Panc1 (cell line): ENCODE measurements around the gene GLRX. TPM values are rescaled to one million over a fixed set of nuclear protein-coding genes. Genes with fewer than 3 reads are reported as not detected.

Experiments used
- ATAC-seq: fragments of 200-7000 bp; cut with Tn5 transposase; 2 replicates; pipeline ENCODE4 v1.9.1; 2020; ENCODE audit warnings: mild to moderate bottlenecking, moderate library complexity
- BruUV-seq: library from RNA; stranded (reverse); fragments of 400-500 nt; replicated peaks from 2 replicates; lab custom pipeline; 2021; lab: Mats Ljungman, UMichigan
- CTCF ChIA-PET: fragments of 300-600 bp; sonication (Branson Sonifier 250); formaldehyde crosslinking; loops from one replicate; lab custom pipeline; 2022; ENCODE audit warnings: antibody characterized with exemption; lab: Charles Lee
- POLR2A ChIA-PET: fragments of 300-600 bp; sonication (Branson Sonifier 250); formaldehyde crosslinking; loops from one replicate; lab custom pipeline; 2022; ENCODE audit warnings: antibody characterized with exemption; lab: Charles Lee
- DNase-seq: peaks from one replicate; pipeline ENCODE4 v3.0.0-alpha.2; 2010; ENCODE audit warnings: low read depth, low spot score
- H3K27ac ChIP-seq: 2 replicates; pipeline ENCODE4 v1.5.1; 2011; ENCODE audit warnings: mild to moderate bottlenecking, low read length, inconsistent platforms
- H3K27me3 ChIP-seq: fragments of 200-500 bp; sonication (Bioruptor generic); 2 replicates; pipeline ENCODE4 v1.6.0; 2014; ENCODE audit warnings: low read length, inconsistent platforms; ENCODE audit not compliant: control insufficient read depth, insufficient read depth
- H3K36me3 ChIP-seq: fragments of 200-500 bp; sonication (Bioruptor generic); 2 replicates; pipeline ENCODE4 v1.5.1; 2014; ENCODE audit warnings: inconsistent platforms, mild to moderate bottlenecking, low read length, moderate library complexity; ENCODE audit not compliant: control insufficient read depth, insufficient read depth
- H3K4me1 ChIP-seq: 2 replicates; pipeline ENCODE4 v1.5.1; 2011; ENCODE audit warnings: inconsistent platforms, mild to moderate bottlenecking, low read length, moderate library complexity; ENCODE audit not compliant: control insufficient read depth, insufficient read depth
- H3K4me3 ChIP-seq, 2 experiments: 2 replicates each; pipeline ENCODE4 v1.5.1; 2011 to 2012; ENCODE audit warnings: low read depth in 2 of 2, low read length in 2 of 2, mild to moderate bottlenecking in 2 of 2, inconsistent platforms in 1 of 2, moderate library complexity in 1 of 2
- H3K9me3 ChIP-seq: fragments of 200-500 bp; sonication (Bioruptor generic); 2 replicates; pipeline ENCODE4 v1.5.1; 2014; ENCODE audit warnings: low read depth, mild to moderate bottlenecking, inconsistent platforms, low read length, moderate library complexity; ENCODE audit not compliant: control insufficient read depth, insufficient read depth
- POLR2AphosphoS5 ChIP-seq: IDR thresholded peaks from 2 replicates; pipeline ENCODE4 v1.6.1; 2012; ENCODE audit warnings: mild to moderate bottlenecking, low read depth, low read length, moderate library complexity
- REST ChIP-seq, 2 experiments: IDR thresholded peaks; 2 replicates each; pipeline ENCODE4 v1.6.1; 2011 to 2012; ENCODE audit warnings: low read depth in 2 of 2, control low read depth in 1 of 2, low read length in 1 of 2, mild to moderate bottlenecking in 1 of 2, moderate library complexity in 1 of 2; ENCODE audit not compliant: insufficient read depth in 1 of 2
- SIN3A ChIP-seq: IDR thresholded peaks from 2 replicates; pipeline ENCODE4 v1.6.1; 2012; ENCODE audit warnings: low read depth, mild to moderate bottlenecking, low read length, moderate library complexity, borderline replicate concordance; ENCODE audit not compliant: insufficient read depth
- TCF7L2 ChIP-seq: IDR thresholded peaks from 2 replicates; pipeline ENCODE4 v1.6.1; 2011; ENCODE audit warnings: mild to moderate bottlenecking, low read depth, low read length, inconsistent platforms
- in situ Hi-C: cut with HindIII; loops from 2 replicates; pipeline ENCODE4 v1.10.0; 2016; ENCODE audit warnings: low sequenced_read_pairs, low pct_unique_long_range_greater_than_20kb
- intact Hi-C: fragments of 100-400 bp; cut with micrococcal nuclease; formaldehyde crosslinking; loops from one replicate; pipeline ENCODE4 v1.10.0; 2022; ENCODE audit not compliant: unreplicated experiment
- total RNA-seq: library from RNA; stranded (reverse); gene quantifications from one replicate; pipeline ENCODE4 v1.2.1, GENCODE V29; 2021; ENCODE audit not compliant: unreplicated experiment
- TF ChIP-seq, protein P1 (sequence below): fragments of 450-650 bp; IDR thresholded peaks from 2 replicates; pipeline ENCODE4 v1.5.1; 2017; ENCODE audit warnings: mild to moderate bottlenecking

GLRX gene
- total RNA-seq, 1 experiment from 2014 or later: 5.8 TPM

- no peak overlapping the region for H3K27ac ChIP-seq
- ChIA-PET CTCF (no interaction called here), POLR2A (no interaction called here)
- BruUV-seq: no TSS peak
- DNase-seq: no peak
- TF ChIP-seq SIN3A (no peak), TCF7L2 (no peak), POLR2AphosphoS5 (no peak), REST (IDR thresholded peaks at IDR 0.05; ENCODE audit: insufficient read depth in 1 of 2, low read depth in 2 of 2, low read length in 1 of 2) (no peak)
- TF ChIP-seq, protein P1, sequence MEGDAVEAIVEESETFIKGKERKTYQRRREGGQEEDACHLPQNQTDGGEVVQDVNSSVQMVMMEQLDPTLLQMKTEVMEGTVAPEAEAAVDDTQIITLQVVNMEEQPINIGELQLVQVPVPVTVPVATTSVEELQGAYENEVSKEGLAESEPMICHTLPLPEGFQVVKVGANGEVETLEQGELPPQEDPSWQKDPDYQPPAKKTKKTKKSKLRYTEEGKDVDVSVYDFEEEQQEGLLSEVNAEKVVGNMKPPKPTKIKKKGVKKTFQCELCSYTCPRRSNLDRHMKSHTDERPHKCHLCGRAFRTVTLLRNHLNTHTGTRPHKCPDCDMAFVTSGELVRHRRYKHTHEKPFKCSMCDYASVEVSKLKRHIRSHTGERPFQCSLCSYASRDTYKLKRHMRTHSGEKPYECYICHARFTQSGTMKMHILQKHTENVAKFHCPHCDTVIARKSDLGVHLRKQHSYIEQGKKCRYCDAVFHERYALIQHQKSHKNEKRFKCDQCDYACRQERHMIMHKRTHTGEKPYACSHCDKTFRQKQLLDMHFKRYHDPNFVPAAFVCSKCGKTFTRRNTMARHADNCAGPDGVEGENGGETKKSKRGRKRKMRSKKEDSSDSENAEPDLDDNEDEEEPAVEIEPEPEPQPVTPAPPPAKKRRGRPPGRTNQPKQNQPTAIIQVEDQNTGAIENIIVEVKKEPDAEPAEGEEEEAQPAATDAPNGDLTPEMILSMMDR: no peak
- in situ Hi-C loops: no loop called here
- no peaks in the 10 kb centered on the region for H3K27me3 ChIP-seq
- peaks cover 2% of the 10 kb centered on the region; the same call in 1 of the 2 replicates for H3K36me3 ChIP-seq
- peaks cover 23% of the 10 kb centered on the region for H3K4me1 ChIP-seq
- no peak overlapping the region for H3K4me3 ChIP-seq
- intact Hi-C loops: no loop called here
- H3K9me3 ChIP-seq: no peaks in the 10 kb centered on the region
- ATAC-seq: no peak
Observed at GRCh38 chr5:95825495-95825894, 3.0 kb upstream of the GLRX start.

DNA sequence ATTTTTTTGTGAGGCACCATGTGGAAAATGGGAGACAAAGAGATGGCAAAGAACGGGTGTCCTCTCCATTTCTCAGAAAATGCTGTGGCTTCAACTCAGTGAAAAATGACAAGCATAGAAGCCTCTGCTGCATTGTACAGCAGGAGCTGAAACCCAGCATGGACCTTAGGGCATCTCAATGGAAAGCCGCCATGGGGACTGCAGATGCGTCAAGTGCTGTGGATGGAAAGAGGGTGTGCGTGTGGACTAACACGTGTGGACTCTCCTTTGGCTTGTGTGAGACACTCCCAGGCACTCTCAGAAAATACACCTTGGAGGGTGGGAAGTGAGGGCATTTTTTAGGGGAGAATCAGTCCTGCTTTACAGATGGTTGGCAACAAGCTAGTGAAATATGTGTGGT lies 2.2 kb upstream of the GLRX start:
- no TSS peak for BruUV-seq
- intact Hi-C loops: no loop called here
- Histone ChIP-seq H3K27ac (no peak overlapping the region), H3K9me3 (no peaks in the 10 kb centered on the region), H3K36me3 (peaks cover 2% of the 10 kb centered on the region; the same call in 1 of the 2 replicates), H3K4me1 (peaks cover 23% of the 10 kb centered on the region), H3K4me3 (no peak overlapping the region), H3K27me3 (no peaks in the 10 kb centered on the region)
- POLR2A ChIA-PET: no interaction called here
- CTCF ChIA-PET: no interaction called here
- TF ChIP-seq SIN3A (no peak), TCF7L2 (no peak), REST (IDR thresholded peaks at IDR 0.05; ENCODE audit: insufficient read depth in 1 of 2, low read depth in 2 of 2, low read length in 1 of 2) (no peak), POLR2AphosphoS5 (no peak)
- TF ChIP-seq, protein P1: no peak
- DNase-seq (no peak), ATAC-seq (no peak)
- in situ Hi-C loops: no loop called here
